RWPE2 (cell line): ENCODE results near the gene POU2AF3.

Source experiments
- ATAC-seq: fragments of 200-7000 bp; cut with Tn5 transposase; 3 replicates; pipeline ENCODE4 v1.9.1; 2021; ENCODE audit warnings: low read depth
- DNase-seq: peaks from one replicate; pipeline ENCODE4 v3.0.0-alpha.2; 2020; ENCODE audit warnings: low spot score
- H3K27ac ChIP-seq: fragments of 450-650 bp; 2 replicates; pipeline ENCODE4 v1.5.1; 2017; ENCODE audit warnings: mild to moderate bottlenecking; ENCODE audit not compliant: poor library complexity, severe bottlenecking
- H3K27me3 ChIP-seq: fragments of 250-450 bp; sonication (Bioruptor Pico); 2 replicates; pipeline ENCODE4 v1.5.1; 2021; ENCODE audit warnings: mild to moderate bottlenecking, moderate library complexity; ENCODE audit not compliant: insufficient read depth, poor library complexity, severe bottlenecking
- H3K36me3 ChIP-seq: fragments of 250-450 bp; sonication (Bioruptor Pico); 2 replicates; pipeline ENCODE4 v1.5.1; 2020; ENCODE audit warnings: low read depth, mild to moderate bottlenecking, moderate library complexity
- H3K4me1 ChIP-seq: fragments of 250-450 bp; sonication (Bioruptor Pico); 2 replicates; pipeline ENCODE4 v1.5.1; 2021; ENCODE audit warnings: mild to moderate bottlenecking, moderate library complexity; ENCODE audit not compliant: insufficient read depth, poor library complexity, severe bottlenecking
- H3K4me3 ChIP-seq: fragments of 250-450 bp; sonication (Bioruptor Pico); 2 replicates; pipeline ENCODE4 v1.5.1; 2021; ENCODE audit warnings: mild to moderate bottlenecking, moderate library complexity; ENCODE audit not compliant: severe bottlenecking
- H3K9me3 ChIP-seq: fragments of 250-450 bp; sonication (Bioruptor Pico); 2 replicates; pipeline ENCODE4 v1.5.1; 2021; ENCODE audit warnings: mild to moderate bottlenecking, moderate library complexity; ENCODE audit not compliant: severe bottlenecking
- CTCF ChIP-seq: fragments of 450-650 bp; IDR thresholded peaks from one replicate; pipeline ENCODE4 v1.5.1; 2017; ENCODE audit warnings: mild to moderate bottlenecking, moderate library complexity; ENCODE audit not compliant: poor library complexity, severe bottlenecking

Gene POU2AF3

GRCh38 chr11:111357150-111358037, 59.0 kb downstream of the POU2AF3 start:
- H3K27ac ChIP-seq, result no peak overlapping the region
- no peaks in the 10 kb centered on the region for H3K27me3 ChIP-seq
- no peak overlapping the region for H3K4me3 ChIP-seq
- DNase-seq, result no peak
- no peak for ATAC-seq
- no peaks in the 10 kb centered on the region for H3K9me3 ChIP-seq
- H3K36me3 ChIP-seq, result no peaks in the 10 kb centered on the region
- no peaks in the 10 kb centered on the region for H3K4me1 ChIP-seq
- TF ChIP-seq CTCF, result no peak
